Endothelial cell of umbilical vein (primary cell): ENCODE results near the gene TLDC2. TPM values are rescaled to one million over a fixed set of nuclear protein-coding genes. Genes with fewer than 3 reads are reported as not detected.

Experiments
- BruUV-seq: library from RNA; stranded (reverse); fragments of 400-500 nt; replicated peaks from 2 replicates; lab custom pipeline; 2021; lab: Mats Ljungman, UMichigan
- CTCF ChIA-PET: fragments of 300-600, 350-600 bp; sonication (Branson Sonifier 250); formaldehyde crosslinking; loops from one replicate; lab custom pipeline; 2021; ENCODE audit warnings: antibody characterized with exemption, inconsistent platforms; lab: Charles Lee
- POLR2A ChIA-PET: fragments of 300-600, 350-600 bp; sonication (Branson Sonifier 250); formaldehyde crosslinking; loops from one replicate; lab custom pipeline; 2021; ENCODE audit warnings: antibody characterized with exemption, inconsistent platforms; lab: Charles Lee
- DNase-seq: peaks from one replicate; pipeline ENCODE4 v3.0.0-alpha.2; 2011; ENCODE audit warnings: low read depth, low spot score
- FAIRE-seq: peaks from 2 replicates; lab custom pipeline; 2011; peaks lifted over from hg19 to GRCh38; lab: Jason Lieb, UNC
- H2AFZ ChIP-seq: 2 replicates; pipeline ENCODE4 v1.6.0; 2012; ENCODE audit warnings: low read depth, low read length, control low read depth, inconsistent platforms
- H3K27ac ChIP-seq: 2 replicates; pipeline ENCODE4 v1.5.1; 2011; ENCODE audit warnings: low read depth, mild to moderate bottlenecking, control low read depth, low read length, moderate library complexity; ENCODE audit not compliant: insufficient read depth
- H3K27me3 ChIP-seq, 2 experiments: 2 replicates each; pipeline versions ENCODE4 v1.6.0 to v1.6.1; 2011; ENCODE audit warnings: low read length in 2 of 2, mixed read lengths in 1 of 2; ENCODE audit not compliant: control insufficient read depth in 2 of 2, insufficient read depth in 2 of 2
- H3K36me3 ChIP-seq, 2 experiments: 2 replicates in 1 of 2; 3 replicates in 1 of 2; pipeline ENCODE4 v1.5.1; 2011; ENCODE audit warnings: low read length in 2 of 2, mild to moderate bottlenecking in 1 of 2, moderate library complexity in 1 of 2; ENCODE audit not compliant: control insufficient read depth in 2 of 2, insufficient read depth in 2 of 2; ENCODE audit errors: extremely low read depth in 1 of 2
- H3K4me1 ChIP-seq: 3 replicates; pipeline ENCODE4 v1.5.1; 2011; ENCODE audit warnings: mild to moderate bottlenecking, low read length; ENCODE audit not compliant: control insufficient read depth, insufficient read depth; ENCODE audit errors: extremely low read depth
- H3K4me2 ChIP-seq: 2 replicates; pipeline ENCODE4 v1.6.1; 2011; ENCODE audit warnings: low read length, control low read depth, mixed read lengths; ENCODE audit not compliant: insufficient read depth
- H3K4me3 ChIP-seq, 3 experiments: fragments of 200-600 bp in 1 of 3; sonication (generic), shearing (Covaris generic) in 1 of 3; replicated peaks in 1 of 3; 2 replicates each; pipeline ENCODE4 v1.5.1; 2011 to 2016; ENCODE audit warnings: control low read depth in 3 of 3, low read length in 3 of 3, mild to moderate bottlenecking in 2 of 3, inconsistent platforms in 1 of 3, low read depth in 1 of 3, moderate library complexity in 1 of 3; ENCODE audit not compliant: insufficient read depth in 1 of 3
- H3K79me2 ChIP-seq: 2 replicates; pipeline ENCODE4 v1.6.0; 2012; ENCODE audit warnings: low read length, inconsistent platforms; ENCODE audit not compliant: control insufficient read depth, insufficient read depth
- H3K9ac ChIP-seq: replicated peaks from 2 replicates; pipeline ENCODE3; 2011; ENCODE audit warnings: low read length, control low read depth; ENCODE audit not compliant: insufficient read depth; ENCODE audit errors: extremely low read depth
- H3K9me1 ChIP-seq: replicated peaks from 3 replicates; pipeline ENCODE4 v1.6.0; 2011; ENCODE audit warnings: mild to moderate bottlenecking, low read length; ENCODE audit not compliant: control insufficient read depth, insufficient read depth; ENCODE audit errors: extremely low read depth
- H3K9me3 ChIP-seq: replicated peaks from 2 replicates; pipeline ENCODE4 v1.5.1; 2012; ENCODE audit warnings: low read length, inconsistent platforms; ENCODE audit not compliant: control insufficient read depth, insufficient read depth
- H4K20me1 ChIP-seq: replicated peaks from 2 replicates; pipeline ENCODE3; 2011; ENCODE audit warnings: mild to moderate bottlenecking, low read length; ENCODE audit not compliant: control insufficient read depth, insufficient read depth; ENCODE audit errors: extremely low read depth
- EZH2 ChIP-seq: IDR thresholded peaks from 2 replicates; pipeline ENCODE4 v1.6.1; 2012; ENCODE audit warnings: borderline replicate concordance, low read depth, mild to moderate bottlenecking, moderate library complexity, low read length, inconsistent platforms; ENCODE audit not compliant: severe bottlenecking
- FOS ChIP-seq: IDR thresholded peaks from 2 replicates; pipeline ENCODE4 v1.6.1; 2011; ENCODE audit warnings: mild to moderate bottlenecking, low read length, moderate library complexity, borderline replicate concordance; ENCODE audit not compliant: insufficient read depth
- GATA2 ChIP-seq: IDR thresholded peaks from 2 replicates; pipeline ENCODE4 v1.7.0; 2011; ENCODE audit warnings: low read depth, mild to moderate bottlenecking, moderate library complexity, mixed read lengths, low read length; ENCODE audit not compliant: insufficient read length, insufficient read depth
- JUN ChIP-seq: IDR thresholded peaks from 2 replicates; pipeline ENCODE4 v1.6.1; 2011; ENCODE audit warnings: borderline replicate concordance, low read depth; ENCODE audit not compliant: insufficient read length, insufficient read depth
- MAX ChIP-seq: IDR thresholded peaks from 2 replicates; pipeline ENCODE4 v1.6.1; 2011; ENCODE audit not compliant: insufficient read depth, insufficient read length
- MYC ChIP-seq: IDR thresholded peaks from one replicate; pipeline ENCODE4 v1.6.1; 2011; ENCODE audit warnings: mild to moderate bottlenecking, low read depth, low read length
- POLR2A ChIP-seq: IDR thresholded peaks from 2 replicates; pipeline ENCODE4 v1.6.1; 2012; ENCODE audit warnings: low read depth, mild to moderate bottlenecking, control low read depth, low read length
- POLR2AphosphoS5 ChIP-seq: IDR thresholded peaks from 2 replicates; pipeline ENCODE4 v1.6.1; 2012; ENCODE audit warnings: low read depth, mild to moderate bottlenecking, control low read depth, low read length, moderate library complexity; ENCODE audit not compliant: insufficient read depth
- dilution Hi-C: fragments of 300-500 bp; cut with MboI; formaldehyde crosslinking; loops from one replicate; pipeline ENCODE4 v1.15.0; 2019; ENCODE audit warnings: low sequenced_read_pairs; ENCODE audit not compliant: extremely low pct_ligation_motif_present
- intact Hi-C: fragments of 100-400 bp; cut with micrococcal nuclease; formaldehyde crosslinking; loops from one replicate; pipeline ENCODE4 v1.10.0; 2022
- polyA plus RNA-seq, 4 experiments: library from polyadenylated mRNA; depleted of rRNA in 3 of 4; stranded (reverse) in 3 of 4; unstranded in 1 of 4; fragments of >200 nt; gene quantifications; 2 replicates each; pipeline versions ENCODE4 v1.2.1 to v1.2.3, GENCODE V29; 2011 to 2012; ENCODE audit warnings: missing spikeins in 1 of 4
- total RNA-seq: library from RNA; stranded (reverse); gene quantifications from 2 replicates; pipeline ENCODE4 v1.2.3, GENCODE V29; 2021
- TF ChIP-seq, protein P1 (sequence below), 2 donors: IDR thresholded peaks; 1 replicate in 1 of 2; 2 replicates in 1 of 2; pipeline ENCODE4 v1.5.1; 2011; ENCODE audit warnings: low read length in 2 of 2, mild to moderate bottlenecking in 2 of 2, moderate library complexity in 2 of 2, control low read depth in 1 of 2, inconsistent platforms in 1 of 2, low read depth in 1 of 2; ENCODE audit not compliant: insufficient read depth in 1 of 2; ENCODE audit errors: extremely low read depth in 1 of 2

Gene TLDC2
- total and polyA plus RNA-seq, 2 donors (not counting 3 experiments of a cell fraction or from before 2014, with no cell fraction given) = not detected

- FAIRE-seq (no peak), DNase-seq (no peak)
- no peaks in the 10 kb centered on the region for H3K9me1 ChIP-seq
- no peaks in the 10 kb centered on the region for H4K20me1 ChIP-seq
- no peak overlapping the region for H3K27ac ChIP-seq
- TF ChIP-seq FOS (no peak), GATA2 (no peak), POLR2A (no peak), MYC (no peak), EZH2 (no peak), JUN (no peak), MAX (no peak), POLR2AphosphoS5 (no peak)
- TF ChIP-seq, protein P1, sequence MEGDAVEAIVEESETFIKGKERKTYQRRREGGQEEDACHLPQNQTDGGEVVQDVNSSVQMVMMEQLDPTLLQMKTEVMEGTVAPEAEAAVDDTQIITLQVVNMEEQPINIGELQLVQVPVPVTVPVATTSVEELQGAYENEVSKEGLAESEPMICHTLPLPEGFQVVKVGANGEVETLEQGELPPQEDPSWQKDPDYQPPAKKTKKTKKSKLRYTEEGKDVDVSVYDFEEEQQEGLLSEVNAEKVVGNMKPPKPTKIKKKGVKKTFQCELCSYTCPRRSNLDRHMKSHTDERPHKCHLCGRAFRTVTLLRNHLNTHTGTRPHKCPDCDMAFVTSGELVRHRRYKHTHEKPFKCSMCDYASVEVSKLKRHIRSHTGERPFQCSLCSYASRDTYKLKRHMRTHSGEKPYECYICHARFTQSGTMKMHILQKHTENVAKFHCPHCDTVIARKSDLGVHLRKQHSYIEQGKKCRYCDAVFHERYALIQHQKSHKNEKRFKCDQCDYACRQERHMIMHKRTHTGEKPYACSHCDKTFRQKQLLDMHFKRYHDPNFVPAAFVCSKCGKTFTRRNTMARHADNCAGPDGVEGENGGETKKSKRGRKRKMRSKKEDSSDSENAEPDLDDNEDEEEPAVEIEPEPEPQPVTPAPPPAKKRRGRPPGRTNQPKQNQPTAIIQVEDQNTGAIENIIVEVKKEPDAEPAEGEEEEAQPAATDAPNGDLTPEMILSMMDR (IDR thresholded peaks at IDR 0.05; ENCODE audit: extremely low read depth in 1 of 2, insufficient read depth in 1 of 2, low read depth in 1 of 2, low read length in 2 of 2) = no peak
- H3K4me1 ChIP-seq = peaks cover 41% of the 10 kb centered on the region
- peaks cover 73% of the 10 kb centered on the region for H3K79me2 ChIP-seq
- no peak overlapping the region for H3K4me2 ChIP-seq
- dilution Hi-C loops = no loop called here
- no peaks in the 10 kb centered on the region for H3K9me3 ChIP-seq
- H3K4me3 ChIP-seq = no peak overlapping the region
- no peak overlapping the region for H3K9ac ChIP-seq
- CTCF ChIA-PET = interaction anchor here (1.1 to 6.3 kb wide), 5 partner anchors 13 to 51 kb away, joined by 3 to 60 read pairs (median 19); no protein-coding TSS in a partner anchor
- POLR2A ChIA-PET = interaction anchor here (1.1 kb wide), 1 partner anchor 24 kb away, joined by 7 read pairs; no protein-coding TSS in a partner anchor
- H2AFZ ChIP-seq = no peak overlapping the region
- intact Hi-C loops = loop anchor here (5.0 to 10.0 kb wide), 4 partner anchors 68 to 395 kb away; partner anchors contain the start of gene DSN1
- no TSS peak for BruUV-seq
- no peaks in the 10 kb centered on the region for H3K27me3 ChIP-seq
- H3K36me3 ChIP-seq = peaks cover 0 to 2% of the 10 kb centered on the region in 2 experiments
Observed at GRCh38 chr20:36859700-36860330, 16.1 kb upstream of the TLDC2 start.
